Astrocyte (in vitro differentiated cells and primary cell): Measurements from ENCODE around the gene POU2AF1.

Experiments
- CTCF ChIP-seq: IDR thresholded peaks from 2 replicates; pipeline ENCODE4 v1.5.1; 2011; ENCODE audit warnings: low read depth, mild to moderate bottlenecking, inconsistent platforms, low read length, moderate library complexity; ENCODE audit not compliant: insufficient read depth
- EZH2 ChIP-seq: IDR thresholded peaks from 2 replicates; pipeline ENCODE4 v1.6.1; 2012; ENCODE audit warnings: mild to moderate bottlenecking, low read length, inconsistent platforms; ENCODE audit not compliant: insufficient read depth

DNA sequence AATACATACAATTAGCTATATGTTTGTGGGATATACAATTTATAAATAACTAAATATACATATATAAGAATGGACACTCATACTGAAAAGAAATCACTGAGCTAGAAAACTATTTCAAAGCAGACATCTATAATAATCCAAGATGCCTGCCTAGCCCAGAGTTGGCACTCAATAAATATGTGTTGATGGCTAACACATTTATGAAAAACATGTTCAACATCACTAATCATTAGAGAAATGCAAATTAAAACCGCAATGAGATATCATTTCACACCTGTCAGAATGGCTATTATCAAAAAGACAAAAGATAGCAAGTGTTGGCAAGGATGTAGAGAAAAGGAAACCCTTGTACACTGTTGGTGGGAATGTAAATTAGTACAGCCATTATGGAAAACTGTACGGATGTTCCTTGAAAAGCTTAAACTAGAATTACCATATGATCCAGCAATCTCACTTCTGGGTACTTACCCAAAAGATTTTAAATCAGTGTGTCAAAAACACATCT is 29.8 kb downstream of the POU2AF1 start:
- TF ChIP-seq CTCF = no peak
- TF ChIP-seq EZH2 = no peak
